HepG2 (cell line): Measurements from ENCODE around the gene PLXNA4. TPM values are rescaled to one million over a fixed set of nuclear protein-coding genes. Genes with fewer than 3 reads are reported as not detected.

Experiments
- ATAC-seq: fragments of 200-7000 bp; cut with Tn5 transposase; 3 replicates; pipeline ENCODE4 v1.9.1; 2020; ENCODE audit warnings: mild to moderate bottlenecking, moderate library complexity
- BruUV-seq: library from RNA; stranded (reverse); fragments of 400-500 nt; replicated peaks from 2 replicates; lab custom pipeline; 2021; lab: Mats Ljungman, UMichigan
- CTCF ChIA-PET: fragments of 300-600 bp; formaldehyde crosslinking; extraction: SDS; loops from one replicate; lab custom pipeline; 2021; ENCODE audit warnings: low total read pairs, inconsistent platforms, low intra/inter-chr PET ratio; lab: Yijun Ruan, JAX
- POLR2A ChIA-PET: fragments of 350-600 bp; sonication (Branson Sonifier 250); formaldehyde crosslinking; loops from one replicate; lab custom pipeline; 2020; ENCODE audit warnings: antibody characterized with exemption, inconsistent platforms; lab: Yijun Ruan, JAX
- DNase-seq: peaks from one replicate; pipeline ENCODE4 v3.0.0-alpha.2; 2015; ENCODE audit warnings: low spot score
- FAIRE-seq: peaks from 3 replicates; lab custom pipeline; 2011; peaks lifted over from hg19 to GRCh38; lab: Jason Lieb, UNC
- H2AFZ ChIP-seq: one replicate; pipeline ENCODE4 v1.6.1; 2011; ENCODE audit warnings: low read length, inconsistent platforms
- H3K27ac ChIP-seq: fragments of 300-600 bp; 3 replicates; pipeline ENCODE4 v1.8.0; 2011; ENCODE audit warnings: mixed run types, mild to moderate bottlenecking, mixed read lengths, low read length, inconsistent platforms; ENCODE audit not compliant: insufficient read depth; ENCODE audit errors: extremely low read length
- H3K27me3 ChIP-seq, 2 experiments: fragments of 200-600 bp in 1 of 2; 2 replicates in 1 of 2; 3 replicates in 1 of 2; pipeline versions ENCODE4 v1.6.0 to v1.8.0; 2011; ENCODE audit warnings: low read length in 2 of 2, mild to moderate bottlenecking in 2 of 2, moderate library complexity in 2 of 2, inconsistent platforms in 1 of 2; ENCODE audit not compliant: insufficient read depth in 2 of 2, control insufficient read depth in 1 of 2
- H3K36me3 ChIP-seq, 2 experiments: fragments of 200-600 bp in 1 of 2; replicated peaks in 1 of 2; 2 replicates in 1 of 2; 3 replicates in 1 of 2; pipeline versions ENCODE4 v1.5.1 to v1.8.0; 2011; ENCODE audit warnings: low read length in 2 of 2, inconsistent platforms in 1 of 2; ENCODE audit not compliant: insufficient read depth in 2 of 2, control insufficient read depth in 1 of 2
- H3K4me1 ChIP-seq: 2 replicates; pipeline ENCODE4 v1.5.1; 2012; ENCODE audit warnings: low read length, inconsistent platforms; ENCODE audit not compliant: insufficient read depth
- H3K4me2 ChIP-seq: 2 replicates; pipeline ENCODE4 v1.6.0; 2011; ENCODE audit warnings: low read depth, low read length, inconsistent platforms
- H3K4me3 ChIP-seq, 3 experiments: fragments of 200-600 bp in 1 of 3; sonication (generic), shearing (Covaris generic) in 1 of 3; replicated peaks in 1 of 3; 2 replicates each; pipeline ENCODE4 v1.5.1; 2011 to 2016; ENCODE audit warnings: low read length in 3 of 3, inconsistent platforms in 2 of 3, low read depth in 2 of 3, mild to moderate bottlenecking in 2 of 3, control low read depth in 1 of 3, mixed read lengths in 1 of 3; ENCODE audit not compliant: insufficient read depth in 1 of 3
- H3K79me2 ChIP-seq: one replicate; pipeline ENCODE4 v1.6.1; 2011; ENCODE audit warnings: low read length, inconsistent platforms; ENCODE audit not compliant: insufficient read depth
- H3K9ac ChIP-seq: 2 replicates; pipeline ENCODE4 v1.6.0; 2011; ENCODE audit warnings: mild to moderate bottlenecking, low read depth, low read length, inconsistent platforms; ENCODE audit not compliant: insufficient read depth
- H3K9me3 ChIP-seq: 2 replicates; pipeline ENCODE4 v1.5.1; 2012; ENCODE audit warnings: mild to moderate bottlenecking, low read length
- H4K20me1 ChIP-seq: 2 replicates; pipeline ENCODE4 v1.6.0; 2011; ENCODE audit warnings: inconsistent platforms, mild to moderate bottlenecking, low read length, moderate library complexity; ENCODE audit not compliant: insufficient read depth
- CBX5 ChIP-seq: sonication (generic); formaldehyde crosslinking; IDR thresholded peaks from 2 replicates; pipeline ENCODE4 v1.4.0; 2020; ENCODE audit warnings: missing genetic modification reagents, borderline replicate concordance
- CCDC6 ChIP-seq: sonication (generic); formaldehyde crosslinking; IDR thresholded peaks from 2 replicates; pipeline ENCODE4 v1.8.1; 2022; ENCODE audit warnings: mild to moderate bottlenecking, missing genetic modification reagents, moderate library complexity
- CHD4 ChIP-seq: fragments of 200-600 bp; sonication (generic); IDR thresholded peaks from 2 replicates; pipeline ENCODE4 v1.7.0; 2017; ENCODE audit warnings: mild to moderate bottlenecking, low read length, borderline replicate concordance
- HMG20B ChIP-seq: conservative IDR thresholded peaks from 2 replicates; pipeline ENCODE4 v1.6.1; 2016; ENCODE audit warnings: missing genetic modification reagents, missing compliant biosample characterization
- KDM3A ChIP-seq: IDR thresholded peaks from 2 replicates; pipeline ENCODE4 v1.6.1; 2018; ENCODE audit warnings: low read depth, missing compliant biosample characterization
- KLF15 ChIP-seq: sonication (generic); formaldehyde crosslinking; IDR thresholded peaks from 2 replicates; pipeline ENCODE4 v1.8.1; 2023; ENCODE audit warnings: borderline replicate concordance, mild to moderate bottlenecking, inconsistent platforms, missing genetic modification reagents, mixed read lengths
- KLF9 ChIP-seq: IDR thresholded peaks from 2 replicates; pipeline ENCODE4 v1.6.1; 2016; ENCODE audit warnings: low read depth
- LBX2 ChIP-seq: sonication (generic); formaldehyde crosslinking; IDR thresholded peaks from 2 replicates; pipeline ENCODE4 v1.5.0; 2020; ENCODE audit warnings: missing genetic modification reagents, mild to moderate bottlenecking, borderline replicate concordance
- NR0B2 ChIP-seq: sonication (generic); formaldehyde crosslinking; IDR thresholded peaks from 2 replicates; pipeline ENCODE4 v1.4.0; 2020; ENCODE audit warnings: mild to moderate bottlenecking, missing genetic modification reagents
- RARA ChIP-seq: IDR thresholded peaks from 2 replicates; pipeline ENCODE4 v1.6.1; 2016; ENCODE audit warnings: missing genetic modification reagents, missing compliant biosample characterization
- RBM22 ChIP-seq: fragments of 200-400 bp; formaldehyde crosslinking; optimal IDR thresholded peaks from 2 replicates; pipeline ENCODE3; 2017; ENCODE audit warnings: mild to moderate bottlenecking, low read length, moderate library complexity
- TOE1 ChIP-seq: sonication (generic); formaldehyde crosslinking; IDR thresholded peaks from 2 replicates; pipeline ENCODE4 v1.4.0; 2020; ENCODE audit warnings: mild to moderate bottlenecking, missing genetic modification reagents
- ZBTB38 ChIP-seq: sonication (generic); formaldehyde crosslinking; IDR thresholded peaks from 2 replicates; pipeline ENCODE4 v1.5.1; 2020; ENCODE audit warnings: mild to moderate bottlenecking, missing genetic modification reagents
- ZNF20 ChIP-seq: sonication (generic); formaldehyde crosslinking; IDR thresholded peaks from 2 replicates; pipeline ENCODE4 v1.4.0; 2020; ENCODE audit warnings: mild to moderate bottlenecking, moderate library complexity, missing genetic modification reagents
- ZNF629 ChIP-seq: sonication (generic); formaldehyde crosslinking; conservative IDR thresholded peaks from 2 replicates; pipeline ENCODE4 v1.5.0; 2020; ENCODE audit warnings: missing genetic modification reagents
- ZSCAN25 ChIP-seq: sonication (generic); formaldehyde crosslinking; IDR thresholded peaks from 2 replicates; pipeline ENCODE4 v1.8.0; 2022; ENCODE audit warnings: mild to moderate bottlenecking, missing genetic modification reagents
- WGBS: methylation state at CpG from one replicate; pipeline ENCODE4 v1.1.6; 2017; ENCODE audit warnings: low lambda C conversion rate; 5-methylcytosine and 5-hydroxymethylcytosine counted together
- in situ Hi-C: cut with HindIII; loops from 2 replicates; pipeline ENCODE4 v1.10.0; 2017; ENCODE audit warnings: low pct_unique_long_range_greater_than_20kb; ENCODE audit not compliant: extremely low pct_ligation_motif_present
- intact Hi-C: fragments of 100-400 bp; cut with micrococcal nuclease; formaldehyde crosslinking; loops from one replicate; pipeline ENCODE4 v1.10.0; 2022; ENCODE audit not compliant: unreplicated experiment
- polyA plus RNA-seq, 8 experiments: library from polyadenylated mRNA; depleted of rRNA in 3 of 8; stranded (reverse) in 7 of 8; unstranded in 1 of 8; fragments of >200 nt; fragmentation: Illumina TruSeq in 4 of 8; extraction: Trizol in 4 of 8; gene quantifications; 2 replicates each; pipeline versions ENCODE4 v1.2.1 to v1.2.3, GENCODE V29; 2011 to 2016; ENCODE audit warnings: low read depth in 4 of 8, missing spikeins in 1 of 8, mixed read lengths in 1 of 8; ENCODE audit not compliant: insufficient read depth in 1 of 8
- total RNA-seq, 5 experiments: library from RNA; depleted of rRNA; stranded (reverse); fragments of >200 nt; fragmentation: Illumina TruSeq; extraction: Trizol; gene quantifications; 2 replicates each; pipeline ENCODE4 v1.2.3, GENCODE V29; 2016; ENCODE audit warnings: low read depth in 1 of 5
- TF ChIP-seq, protein P1 (sequence below): sonication (generic); formaldehyde crosslinking; IDR thresholded peaks from 2 replicates; pipeline ENCODE4 v1.4.0; 2020; ENCODE audit warnings: missing genetic modification reagents, borderline replicate concordance
- TF ChIP-seq, protein P2 (sequence below): sonication (generic); formaldehyde crosslinking; IDR thresholded peaks from 2 replicates; pipeline ENCODE4 v1.4.0; 2020; ENCODE audit warnings: mild to moderate bottlenecking, missing genetic modification reagents
- TF ChIP-seq, protein P3 (sequence below): sonication (generic); formaldehyde crosslinking; conservative IDR thresholded peaks from 2 replicates; pipeline ENCODE4 v1.8.0; 2022; ENCODE audit warnings: mild to moderate bottlenecking, moderate library complexity, missing genetic modification reagents

The PLXNA4 gene
- total and polyA plus RNA-seq, 2 of the 13 experiments (the other 11 are each of a cell fraction or from before 2014, with no cell fraction given) = 0.01 to 0.04 TPM

DNA sequence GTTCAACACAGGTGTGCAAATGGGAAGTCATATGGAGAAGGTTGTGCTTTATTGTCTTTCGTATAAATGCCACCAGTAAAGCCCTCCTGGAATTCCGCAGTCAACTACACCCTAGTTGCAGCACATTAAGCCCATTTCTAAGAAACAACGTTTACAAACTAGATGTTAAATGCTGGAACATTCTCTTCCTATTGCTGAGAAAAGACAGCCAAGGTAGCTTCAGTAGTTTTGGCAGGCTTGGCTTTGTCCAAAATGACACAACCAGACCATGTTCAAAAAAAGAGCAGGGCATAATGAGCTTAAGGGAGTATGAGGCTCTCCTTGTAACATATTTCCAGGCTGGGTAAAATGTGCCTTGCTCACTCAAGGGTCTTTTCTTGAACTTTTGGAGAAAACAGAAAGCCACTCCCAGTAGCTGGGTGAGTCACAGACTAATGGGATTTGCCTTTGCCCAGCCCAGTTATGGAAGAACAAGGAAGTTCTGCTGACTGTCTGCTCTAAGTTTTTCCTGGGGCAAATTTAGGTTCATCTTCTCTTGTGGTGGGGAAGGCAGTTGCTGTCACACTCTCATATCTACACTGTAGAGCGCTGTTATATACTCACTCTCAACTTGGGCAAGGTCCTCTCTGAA lies 238.7 kb downstream of the PLXNA4 start:
- POLR2A ChIA-PET = no interaction called here

More for the DNA sequence above, 238.7 kb downstream of the PLXNA4 start:
- no peaks in the 10 kb centered on the region for H3K9me3 ChIP-seq
- CTCF ChIA-PET = no interaction called here
- H3K4me2 ChIP-seq = no peak overlapping the region
- in situ Hi-C loops = no loop called here
- H3K4me3 ChIP-seq = no peak overlapping the region
- H3K36me3 ChIP-seq = no peaks in the 10 kb centered on the region
- WGBS = 6% methylated on average over 4 of the region's 4 CpGs
- TF ChIP-seq, protein P1, sequence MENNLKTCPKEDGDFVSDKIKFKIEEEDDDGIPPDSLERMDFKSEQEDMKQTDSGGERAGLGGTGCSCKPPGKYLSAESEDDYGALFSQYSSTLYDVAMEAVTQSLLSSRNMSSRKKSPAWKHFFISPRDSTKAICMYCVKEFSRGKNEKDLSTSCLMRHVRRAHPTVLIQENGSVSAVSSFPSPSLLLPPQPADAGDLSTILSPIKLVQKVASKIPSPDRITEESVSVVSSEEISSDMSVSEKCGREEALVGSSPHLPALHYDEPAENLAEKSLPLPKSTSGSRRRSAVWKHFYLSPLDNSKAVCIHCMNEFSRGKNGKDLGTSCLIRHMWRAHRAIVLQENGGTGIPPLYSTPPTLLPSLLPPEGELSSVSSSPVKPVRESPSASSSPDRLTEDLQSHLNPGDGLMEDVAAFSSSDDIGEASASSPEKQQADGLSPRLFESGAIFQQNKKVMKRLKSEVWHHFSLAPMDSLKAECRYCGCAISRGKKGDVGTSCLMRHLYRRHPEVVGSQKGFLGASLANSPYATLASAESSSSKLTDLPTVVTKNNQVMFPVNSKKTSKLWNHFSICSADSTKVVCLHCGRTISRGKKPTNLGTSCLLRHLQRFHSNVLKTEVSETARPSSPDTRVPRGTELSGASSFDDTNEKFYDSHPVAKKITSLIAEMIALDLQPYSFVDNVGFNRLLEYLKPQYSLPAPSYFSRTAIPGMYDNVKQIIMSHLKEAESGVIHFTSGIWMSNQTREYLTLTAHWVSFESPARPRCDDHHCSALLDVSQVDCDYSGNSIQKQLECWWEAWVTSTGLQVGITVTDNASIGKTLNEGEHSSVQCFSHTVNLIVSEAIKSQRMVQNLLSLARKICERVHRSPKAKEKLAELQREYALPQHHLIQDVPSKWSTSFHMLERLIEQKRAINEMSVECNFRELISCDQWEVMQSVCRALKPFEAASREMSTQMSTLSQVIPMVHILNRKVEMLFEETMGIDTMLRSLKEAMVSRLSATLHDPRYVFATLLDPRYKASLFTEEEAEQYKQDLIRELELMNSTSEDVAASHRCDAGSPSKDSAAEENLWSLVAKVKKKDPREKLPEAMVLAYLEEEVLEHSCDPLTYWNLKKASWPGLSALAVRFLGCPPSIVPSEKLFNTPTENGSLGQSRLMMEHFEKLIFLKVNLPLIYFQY (CRISPR knock-in tag) = no peak
- TF ChIP-seq TOE1 (CRISPR knock-in tag) = no peak
- TF ChIP-seq ZNF20 = no peak
- TF ChIP-seq ZSCAN25 (CRISPR knock-in tag) = no peak
- TF ChIP-seq KDM3A (CRISPR knock-in tag) = no peak
- TF ChIP-seq, protein P2, sequence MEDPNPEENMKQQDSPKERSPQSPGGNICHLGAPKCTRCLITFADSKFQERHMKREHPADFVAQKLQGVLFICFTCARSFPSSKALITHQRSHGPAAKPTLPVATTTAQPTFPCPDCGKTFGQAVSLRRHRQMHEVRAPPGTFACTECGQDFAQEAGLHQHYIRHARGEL (CRISPR knock-in tag) = no peak
- TF ChIP-seq RARA (CRISPR knock-in tag) = no peak
- TF ChIP-seq HMG20B (CRISPR knock-in tag) = no peak
- TF ChIP-seq CCDC6 (CRISPR knock-in tag) = no peak
- TF ChIP-seq KLF9 = no peak
- no peak for TF ChIP-seq CHD4
- TF ChIP-seq CBX5 = no peak
- TF ChIP-seq ZNF629 (CRISPR knock-in tag) = no peak
- TF ChIP-seq, protein P3, sequence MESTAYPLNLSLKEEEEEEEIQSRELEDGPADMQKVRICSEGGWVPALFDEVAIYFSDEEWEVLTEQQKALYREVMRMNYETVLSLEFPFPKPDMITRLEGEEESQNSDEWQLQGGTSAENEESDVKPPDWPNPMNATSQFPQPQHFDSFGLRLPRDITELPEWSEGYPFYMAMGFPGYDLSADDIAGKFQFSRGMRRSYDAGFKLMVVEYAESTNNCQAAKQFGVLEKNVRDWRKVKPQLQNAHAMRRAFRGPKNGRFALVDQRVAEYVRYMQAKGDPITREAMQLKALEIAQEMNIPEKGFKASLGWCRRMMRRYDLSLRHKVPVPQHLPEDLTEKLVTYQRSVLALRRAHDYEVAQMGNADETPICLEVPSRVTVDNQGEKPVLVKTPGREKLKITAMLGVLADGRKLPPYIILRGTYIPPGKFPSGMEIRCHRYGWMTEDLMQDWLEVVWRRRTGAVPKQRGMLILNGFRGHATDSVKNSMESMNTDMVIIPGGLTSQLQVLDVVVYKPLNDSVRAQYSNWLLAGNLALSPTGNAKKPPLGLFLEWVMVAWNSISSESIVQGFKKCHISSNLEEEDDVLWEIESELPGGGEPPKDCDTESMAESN (CRISPR knock-in tag) = no peak
- no peak for TF ChIP-seq LBX2 (CRISPR knock-in tag)
- no peak for TF ChIP-seq ZBTB38 (CRISPR knock-in tag)
- no peak for TF ChIP-seq KLF15 (CRISPR knock-in tag)
- TF ChIP-seq RBM22 = no peak
- no peak for TF ChIP-seq NR0B2 (CRISPR knock-in tag)
- BruUV-seq = no TSS peak
- intact Hi-C loops = no loop called here
- no peak overlapping the region for H3K9ac ChIP-seq
- no peaks in the 10 kb centered on the region for H3K4me1 ChIP-seq
- ATAC-seq (no peak), FAIRE-seq (no peak), DNase-seq (no peak)
- no peak overlapping the region for H3K27ac ChIP-seq
- no peak overlapping the region for H2AFZ ChIP-seq
- no peaks in the 10 kb centered on the region for H3K27me3 ChIP-seq
- no peaks in the 10 kb centered on the region for H4K20me1 ChIP-seq
- no peaks in the 10 kb centered on the region for H3K79me2 ChIP-seq
